ENCODE results near the gene ZSCAN4.

ZSCAN4 gene

GRCh38 chr19:57682226-57682766, 13.6 kb downstream of the ZSCAN4 start:
- DNase-seq: no peak

DNA sequence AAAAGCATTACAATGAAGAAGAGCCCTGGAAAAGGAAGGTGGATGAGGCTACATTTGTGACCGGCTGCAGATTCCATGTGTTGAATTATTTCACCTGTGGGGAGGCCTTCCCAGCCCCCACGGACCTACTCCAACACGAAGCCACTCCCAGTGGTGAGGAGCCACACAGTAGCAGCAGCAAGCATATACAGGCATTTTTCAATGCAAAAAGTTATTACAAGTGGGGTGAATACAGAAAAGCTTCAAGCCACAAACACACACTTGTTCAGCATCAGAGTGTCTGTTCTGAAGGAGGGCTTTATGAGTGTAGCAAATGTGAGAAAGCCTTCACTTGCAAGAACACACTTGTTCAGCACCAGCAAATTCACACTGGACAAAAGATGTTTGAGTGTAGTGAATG, 18.0 kb downstream of the ZSCAN4 start:
- no peak for DNase-seq

- DNase-seq: no peak
These were observed 18.8 kb downstream of the ZSCAN4 start for GRCh38 chr19:57687363-57688010.

DNA sequence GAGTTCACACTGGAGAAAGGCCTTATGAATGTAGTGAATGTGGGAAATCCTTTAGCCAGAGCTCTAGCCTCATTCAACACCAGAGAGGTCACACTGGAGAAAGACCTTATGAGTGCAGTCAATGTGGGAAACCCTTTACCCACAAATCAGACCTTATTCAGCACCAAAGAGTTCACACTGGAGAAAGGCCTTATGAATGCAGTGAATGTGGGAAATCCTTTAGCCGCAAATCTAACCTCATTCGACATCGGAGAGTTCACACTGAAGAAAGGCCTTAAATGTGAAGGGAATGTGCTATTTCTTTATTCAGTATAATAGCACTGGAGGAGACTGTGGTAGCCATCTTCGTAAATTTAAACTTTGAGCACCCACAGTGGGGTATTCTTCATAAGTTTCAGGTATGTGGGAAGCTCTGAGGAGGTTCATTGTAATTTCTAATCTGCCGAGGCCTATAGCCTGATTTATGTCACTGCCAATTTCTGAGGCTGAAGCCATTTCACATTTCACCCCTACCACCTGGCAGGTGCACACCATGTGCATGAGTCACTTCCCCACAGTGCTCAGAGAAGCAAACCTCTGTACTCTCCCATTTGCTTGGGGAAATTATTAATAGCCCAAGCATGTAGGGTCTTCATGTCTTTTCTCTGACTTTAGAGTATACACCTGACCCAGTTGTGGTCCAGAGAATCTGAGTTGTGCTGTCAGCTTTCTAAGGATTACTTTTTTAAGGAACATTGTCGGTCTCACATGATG, 19.5 kb downstream of the ZSCAN4 start:
- DNase-seq: no peak

DNA sequence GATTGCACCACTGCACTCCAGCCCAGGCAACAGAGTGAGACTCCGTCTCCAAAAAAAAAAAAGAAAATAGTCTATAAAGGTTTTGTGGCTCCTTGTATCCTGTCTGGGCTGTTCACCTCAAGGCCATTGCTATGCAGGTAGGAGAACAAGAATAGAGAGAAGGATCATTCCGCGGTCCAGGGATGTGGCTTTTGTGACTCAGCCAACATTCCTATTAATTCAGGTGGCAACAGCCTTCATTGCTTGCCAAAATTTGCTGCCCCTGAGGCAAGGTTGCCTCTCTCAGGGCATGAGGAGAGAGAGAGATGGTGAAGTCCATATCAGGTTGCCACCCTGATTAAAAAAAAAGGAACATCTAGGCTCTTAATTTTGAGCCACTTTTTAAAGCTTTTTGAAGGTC, 21.0 kb downstream of the ZSCAN4 start:
- DNase-seq: no peak

DNA sequence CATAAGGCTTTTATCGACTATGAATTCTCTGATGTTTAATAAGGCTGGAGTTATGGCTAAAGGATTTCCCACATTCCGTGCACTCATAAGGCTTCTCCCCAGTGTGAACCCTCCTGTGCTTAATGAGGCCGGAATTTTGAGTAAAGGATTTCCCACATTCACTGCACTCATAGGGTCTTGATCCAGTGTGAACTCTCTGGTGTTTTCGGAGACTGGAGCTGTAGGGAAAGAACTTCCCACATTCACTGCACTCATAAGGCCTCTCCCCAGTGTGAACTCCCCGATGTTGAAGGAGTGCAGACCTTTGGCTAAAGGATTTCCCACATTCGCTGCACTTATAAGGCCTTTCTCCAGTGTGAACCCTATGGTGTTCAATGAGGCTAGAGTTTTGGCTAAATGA, 32.9 kb downstream of the ZSCAN4 start:
- no peak for DNase-seq

- no peak for DNase-seq
These were observed 37.6 kb downstream of the ZSCAN4 start for GRCh38 chr19:57706346-57706745.

DNA sequence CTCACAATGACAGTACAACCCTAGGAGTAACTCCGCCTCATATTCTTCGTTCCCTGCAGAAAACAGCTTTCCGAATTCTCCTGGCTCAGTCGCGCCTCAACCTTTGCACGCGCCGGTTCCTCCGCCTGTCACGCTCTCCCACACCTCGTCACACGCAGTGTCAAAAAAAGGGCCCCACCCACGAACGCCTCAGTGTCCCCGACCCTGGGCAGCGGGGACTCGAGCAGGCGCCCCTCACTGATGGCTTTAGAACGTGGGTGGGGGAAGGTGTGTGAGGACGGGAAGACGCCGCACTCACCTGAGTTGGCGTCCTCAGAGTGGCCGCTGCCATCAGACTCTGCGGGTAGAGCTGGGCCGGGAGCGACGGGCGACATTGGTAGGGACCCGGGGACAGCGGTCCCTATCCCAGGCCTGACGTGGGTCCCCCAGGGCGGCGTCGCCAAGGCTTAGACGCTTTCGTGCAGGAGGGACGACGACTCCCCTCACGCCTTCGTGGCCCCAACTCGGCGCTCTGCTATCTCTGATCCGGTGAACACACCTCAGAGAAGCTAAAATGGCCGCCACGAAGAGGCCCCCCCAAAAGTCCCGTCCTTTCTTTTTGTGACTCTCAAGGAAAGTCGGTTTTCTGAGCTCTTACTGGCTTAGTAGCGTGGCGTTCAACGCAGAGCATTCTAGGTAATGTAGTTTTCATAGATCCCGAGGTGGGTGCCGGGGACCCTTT, 40.1 kb downstream of the ZSCAN4 start, which contains the start of gene ZNF154:
ZNF154 (minus strand) TSS at position 564 of the 721 bp plus-strand sequence; CDS start at position 331, 233 bp downstream.
- DNase-seq: peak; percentile 3 to 30

DNA sequence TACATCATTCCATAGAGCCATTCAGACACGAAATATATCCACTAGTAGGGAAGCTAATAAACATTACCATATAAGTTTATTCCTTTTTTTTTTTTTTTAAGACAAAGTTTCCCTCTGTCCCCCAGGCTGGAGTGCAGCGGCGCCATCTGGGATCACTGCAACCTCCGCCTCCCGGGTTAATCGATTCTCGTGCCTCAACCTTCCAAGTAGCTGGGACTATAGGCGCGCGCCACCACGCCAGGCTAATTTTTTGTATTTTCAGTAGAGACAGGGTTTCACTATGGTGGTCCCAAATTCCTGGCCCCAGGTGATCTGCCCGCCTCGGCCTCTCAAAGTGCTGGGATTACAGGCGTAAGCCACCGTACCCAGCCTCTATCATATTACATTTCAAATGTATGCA, 40.9 kb downstream of the ZSCAN4 start:
- DNase-seq: no peak

DNA sequence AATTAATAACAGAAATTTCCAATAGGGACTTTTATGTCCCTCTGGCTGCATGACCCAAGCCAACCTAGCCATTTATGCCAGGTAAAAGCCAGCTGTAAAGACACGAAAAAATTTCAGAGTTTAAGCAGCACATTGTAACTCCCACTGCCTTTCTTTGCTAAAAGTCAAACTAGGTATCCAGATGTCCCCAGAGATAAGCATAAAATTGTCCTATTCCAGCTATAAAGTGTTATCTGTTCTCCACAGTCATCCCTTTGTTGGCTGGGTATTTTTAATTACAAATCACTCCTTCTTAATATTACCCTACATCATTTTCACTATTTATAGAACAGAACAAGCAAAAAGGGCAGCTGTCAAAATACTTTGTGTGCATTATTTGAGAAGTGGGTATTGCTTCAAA, 43.5 kb downstream of the ZSCAN4 start:
- no peak for DNase-seq

GRCh38 chr19:57719424-57719823, 50.7 kb downstream of the ZSCAN4 start:
- no peak for DNase-seq

DNA sequence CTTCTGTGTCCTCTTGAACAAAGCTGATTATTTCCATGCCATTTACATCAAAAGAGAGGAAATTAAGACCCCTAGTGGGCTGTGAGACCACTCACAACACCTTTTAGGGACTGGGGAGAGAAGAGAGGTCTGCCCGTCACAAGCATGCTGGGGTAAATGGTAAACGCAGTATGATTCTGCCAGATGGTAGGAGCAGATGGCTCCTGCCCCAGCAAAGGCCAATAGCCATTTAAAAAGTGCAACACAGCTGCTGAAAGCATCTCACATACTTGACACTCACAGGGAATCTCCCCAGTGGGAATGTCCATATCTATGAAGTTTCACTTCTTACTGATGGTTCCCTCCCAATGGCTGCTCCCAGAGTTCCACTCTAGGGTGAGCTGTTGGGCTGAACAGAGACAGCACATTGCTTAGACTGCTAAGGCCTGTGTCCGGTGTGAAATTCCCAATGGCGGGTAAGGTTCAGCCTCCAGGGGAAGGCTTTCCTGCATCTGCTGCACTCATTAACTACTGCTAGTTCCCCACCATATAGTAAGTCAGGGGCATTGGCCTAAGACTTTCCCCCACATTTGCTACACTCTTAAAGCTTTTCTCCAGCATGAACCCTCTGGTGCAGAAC, 51.3 kb downstream of the ZSCAN4 start:
- DNase-seq: no peak

DNA sequence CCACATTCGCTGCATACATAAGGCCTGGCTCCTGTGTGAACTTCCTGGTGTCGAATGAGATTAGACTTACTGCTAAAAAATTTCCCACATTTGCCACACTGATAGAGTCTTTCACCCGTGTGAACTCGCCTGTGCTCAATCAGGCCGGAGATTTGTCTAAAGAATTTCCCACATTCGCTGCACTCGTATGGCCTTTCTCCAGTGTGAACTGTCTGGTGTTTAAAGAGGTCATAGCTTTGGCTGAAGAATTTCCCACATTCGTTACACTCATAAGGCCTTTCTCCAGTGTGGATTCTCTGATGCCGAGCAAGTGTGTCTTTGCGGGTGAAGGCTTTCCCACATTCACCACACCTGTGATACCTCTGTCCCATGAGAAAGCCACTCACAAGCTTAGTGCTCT, 52.1 kb downstream of the ZSCAN4 start:
- DNase-seq: no peak

All from bone marrow (tissue), 2 donors.